ENCODE data around the gene SPDEF. TPM values are rescaled to one million over a fixed set of nuclear protein-coding genes. Genes with fewer than 3 reads are reported as not detected.

SPDEF gene
- polyA plus RNA-seq, 1 donor (not counting 4 experiments of a cell fraction or from before 2014, with no cell fraction given): 0.03 TPM

DNA sequence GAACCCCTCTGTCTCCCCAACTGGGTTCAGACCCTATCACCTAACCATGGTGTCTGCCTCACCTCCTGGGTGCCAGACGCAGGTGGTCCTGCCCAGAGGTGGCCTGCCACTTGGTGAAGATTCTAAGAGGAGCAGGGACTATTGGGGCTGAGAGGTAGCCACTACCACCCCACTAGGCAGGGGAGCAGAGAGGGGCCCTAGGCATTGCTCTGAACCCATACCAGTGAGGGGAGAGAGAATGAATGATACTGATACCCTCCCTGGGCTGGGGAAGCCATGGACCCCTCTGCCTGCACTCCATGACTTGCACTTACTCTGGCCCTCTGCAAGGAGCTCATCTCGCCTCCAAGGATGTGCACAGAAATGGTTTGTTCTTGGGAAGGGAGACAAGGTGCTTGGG lies 31.7 kb upstream of the SPDEF start:
- Histone ChIP-seq H3K4me3 (ENCODE audit: control insufficient read depth in 2 of 3, extremely low read depth in 1 of 3, insufficient read depth in 2 of 3, low read depth in 1 of 3, low read length in 3 of 3) (no peak overlapping the region), H3K27me3 (ENCODE audit: control insufficient read depth, extremely low read depth, insufficient read depth, low read length) (no peaks in the 10 kb centered on the region), H3K9me3 (ENCODE audit: control insufficient read depth, low read depth, low read length) (no peaks in the 10 kb centered on the region), H3K79me2 (ENCODE audit: control insufficient read depth, insufficient read depth, low read length) (peaks cover 19% of the 10 kb centered on the region), H3K4me1 (ENCODE audit: control insufficient read depth, extremely low read depth, insufficient read depth, low read length) (peaks cover 8% of the 10 kb centered on the region), H3K4me2 (ENCODE audit: control insufficient read depth, extremely low read depth, insufficient read depth, low read depth, low read length) (no peak overlapping the region), H3K36me3 (ENCODE audit: control insufficient read depth in 2 of 2, extremely low read depth in 1 of 2, insufficient read depth in 2 of 2, low read length in 2 of 2) (peaks cover 13 to 18% of the 10 kb centered on the region in 2 experiments), H3K27ac (ENCODE audit: control insufficient read depth, insufficient read depth, low read length) (no peak overlapping the region), H3K9me1 (ENCODE audit: control insufficient read depth, extremely low read depth, insufficient read depth, low read length) (peaks cover 4% of the 10 kb centered on the region), H2AFZ (ENCODE audit: control insufficient read depth, low read length) (no peak overlapping the region), H4K20me1 (ENCODE audit: control insufficient read depth, extremely low read depth, insufficient read depth, low read length) (no peaks in the 10 kb centered on the region), H3K9ac (ENCODE audit: control insufficient read depth, extremely low read depth, insufficient read depth, low read length) (no peak overlapping the region)
- DNase-seq (ENCODE audit: low read depth, low spot score) (no peak), FAIRE-seq (no peak)
- dilution Hi-C loops (cut with MboI; ENCODE audit: extremely low pct_ligation_motif_present, low sequenced_read_pairs): no loop called here
- TF ChIP-seq EZH2 (IDR thresholded peaks at IDR 0.05; ENCODE audit: low read length): no peak
- TF ChIP-seq, protein P1, sequence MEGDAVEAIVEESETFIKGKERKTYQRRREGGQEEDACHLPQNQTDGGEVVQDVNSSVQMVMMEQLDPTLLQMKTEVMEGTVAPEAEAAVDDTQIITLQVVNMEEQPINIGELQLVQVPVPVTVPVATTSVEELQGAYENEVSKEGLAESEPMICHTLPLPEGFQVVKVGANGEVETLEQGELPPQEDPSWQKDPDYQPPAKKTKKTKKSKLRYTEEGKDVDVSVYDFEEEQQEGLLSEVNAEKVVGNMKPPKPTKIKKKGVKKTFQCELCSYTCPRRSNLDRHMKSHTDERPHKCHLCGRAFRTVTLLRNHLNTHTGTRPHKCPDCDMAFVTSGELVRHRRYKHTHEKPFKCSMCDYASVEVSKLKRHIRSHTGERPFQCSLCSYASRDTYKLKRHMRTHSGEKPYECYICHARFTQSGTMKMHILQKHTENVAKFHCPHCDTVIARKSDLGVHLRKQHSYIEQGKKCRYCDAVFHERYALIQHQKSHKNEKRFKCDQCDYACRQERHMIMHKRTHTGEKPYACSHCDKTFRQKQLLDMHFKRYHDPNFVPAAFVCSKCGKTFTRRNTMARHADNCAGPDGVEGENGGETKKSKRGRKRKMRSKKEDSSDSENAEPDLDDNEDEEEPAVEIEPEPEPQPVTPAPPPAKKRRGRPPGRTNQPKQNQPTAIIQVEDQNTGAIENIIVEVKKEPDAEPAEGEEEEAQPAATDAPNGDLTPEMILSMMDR (optimal IDR thresholded peaks at IDR 0.05 in 1 of 3, IDR thresholded peaks at IDR 0.05 in 1 of 3, conservative IDR thresholded peaks at IDR 0.05 in 1 of 3; ENCODE audit: extremely low read depth in 1 of 3, insufficient read depth in 2 of 3, low read length in 3 of 3): no peak

DNA sequence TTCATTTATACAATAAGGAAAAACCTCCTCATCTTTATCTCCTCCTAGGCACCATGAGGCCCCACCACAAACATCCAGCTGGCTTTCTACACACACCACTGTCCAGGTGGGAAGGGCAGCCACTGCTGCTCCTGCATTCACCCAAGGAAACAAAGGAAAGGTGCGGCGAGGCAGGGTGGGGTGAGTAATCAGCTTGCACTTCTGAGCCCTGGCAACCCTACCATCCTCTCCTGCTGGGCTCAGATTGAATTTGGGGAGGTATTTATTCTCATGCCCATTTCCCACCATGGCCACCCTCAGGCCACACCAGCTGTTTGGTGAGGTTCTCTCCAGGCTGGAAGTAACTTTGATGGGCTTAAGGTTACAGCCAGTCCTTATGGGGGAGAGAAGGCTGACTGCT lies 31.2 kb upstream of the SPDEF start:
- DNase-seq (ENCODE audit: low read depth, low spot score) (no peak), FAIRE-seq (no peak)
- H3K27ac ChIP-seq (ENCODE audit: control insufficient read depth, insufficient read depth, low read length): no peak overlapping the region
- H3K9me3 ChIP-seq (ENCODE audit: control insufficient read depth, low read depth, low read length): no peaks in the 10 kb centered on the region
- H3K4me2 ChIP-seq (ENCODE audit: control insufficient read depth, extremely low read depth, insufficient read depth, low read depth, low read length): no peak overlapping the region
- H3K9me1 ChIP-seq (ENCODE audit: control insufficient read depth, extremely low read depth, insufficient read depth, low read length): peaks cover 4% of the 10 kb centered on the region
- H3K4me1 ChIP-seq (ENCODE audit: control insufficient read depth, extremely low read depth, insufficient read depth, low read length): peaks cover 8% of the 10 kb centered on the region
- H3K79me2 ChIP-seq (ENCODE audit: control insufficient read depth, insufficient read depth, low read length): peaks cover 16% of the 10 kb centered on the region
- TF ChIP-seq EZH2 (IDR thresholded peaks at IDR 0.05; ENCODE audit: low read length): no peak
- TF ChIP-seq, protein P1 (optimal IDR thresholded peaks at IDR 0.05 in 1 of 3, IDR thresholded peaks at IDR 0.05 in 1 of 3, conservative IDR thresholded peaks at IDR 0.05 in 1 of 3; ENCODE audit: extremely low read depth in 1 of 3, insufficient read depth in 2 of 3, low read length in 3 of 3): no peak
- H3K9ac ChIP-seq (ENCODE audit: control insufficient read depth, extremely low read depth, insufficient read depth, low read length): no peak overlapping the region
- dilution Hi-C loops (cut with MboI; ENCODE audit: extremely low pct_ligation_motif_present, low sequenced_read_pairs): no loop called here
- H2AFZ ChIP-seq (ENCODE audit: control insufficient read depth, low read length): no peak overlapping the region
- no peaks in the 10 kb centered on the region for H3K27me3 ChIP-seq (ENCODE audit: control insufficient read depth, extremely low read depth, insufficient read depth, low read length)
- no peak overlapping the region for H3K4me3 ChIP-seq (ENCODE audit: control insufficient read depth in 2 of 3, extremely low read depth in 1 of 3, insufficient read depth in 2 of 3, low read depth in 1 of 3, low read length in 3 of 3)
- no peaks in the 10 kb centered on the region for H4K20me1 ChIP-seq (ENCODE audit: control insufficient read depth, extremely low read depth, insufficient read depth, low read length)
- H3K36me3 ChIP-seq (ENCODE audit: control insufficient read depth in 2 of 2, extremely low read depth in 1 of 2, insufficient read depth in 2 of 2, low read length in 2 of 2): peaks cover 13 to 18% of the 10 kb centered on the region in 2 experiments
